HG03442 (cell line): ENCODE measurements around the gene PRLR.
"Not testable (repeated sequence)": the region's sequence is repeated elsewhere in the genome, so short reads cannot be mapped to it uniquely, and the experiment has no call there.

ENCODE experiments used
- ATAC-seq: cut with Tn5 transposase; IDR thresholded peaks from one replicate; pipeline ENCODE4 v1.9.1; 2021; ENCODE audit warnings: mild to moderate bottlenecking, moderate library complexity; ENCODE audit not compliant: unreplicated experiment

The PRLR gene

GRCh38 chr5:35133186-35133585 lies 97.1 kb downstream of the PRLR start:
- ATAC-seq, result no peak

GRCh38 chr5:35131723-35132122 lies 98.6 kb downstream of the PRLR start:
- ATAC-seq, result no peak

- peak; percentile 49 for ATAC-seq
Observed at GRCh38 chr5:35129921-35130485, 100.3 kb downstream of the PRLR start.

GRCh38 chr5:35129276-35129675 lies 101.0 kb downstream of the PRLR start:
- ATAC-seq, result no peak

GRCh38 chr5:35127006-35127405 lies 103.3 kb downstream of the PRLR start:
- ATAC-seq, result no peak

GRCh38 chr5:35125746-35126145 lies 104.5 kb downstream of the PRLR start:
- no peak for ATAC-seq

- no peak for ATAC-seq
Observed at GRCh38 chr5:35124932-35125331, 105.4 kb downstream of the PRLR start.

GRCh38 chr5:35122819-35123218 lies 107.5 kb downstream of the PRLR start:
- ATAC-seq, result no peak

GRCh38 chr5:35120715-35121114 lies 109.6 kb downstream of the PRLR start:
- ATAC-seq, result no peak

GRCh38 chr5:35117967-35118366 lies 112.3 kb downstream of the PRLR start:
- ATAC-seq, result peak; percentile 69

GRCh38 chr5:35115920-35116319 lies 114.4 kb downstream of the PRLR start:
- no peak for ATAC-seq

GRCh38 chr5:35114698-35115097 lies 115.6 kb downstream of the PRLR start:
- ATAC-seq, result no peak

GRCh38 chr5:35112300-35112699 lies 118.0 kb downstream of the PRLR start:
- no peak for ATAC-seq

- ATAC-seq, result not testable (repeated sequence)
Observed at GRCh38 chr5:35104550-35104949, 125.7 kb downstream of the PRLR start.

- no peak for ATAC-seq
Observed at GRCh38 chr5:35103637-35104299, 126.5 kb downstream of the PRLR start.

GRCh38 chr5:35101720-35102119 lies 128.6 kb downstream of the PRLR start:
- ATAC-seq, result not testable (repeated sequence)

- ATAC-seq, result no peak
Observed at GRCh38 chr5:35101016-35101415, 129.3 kb downstream of the PRLR start.

- ATAC-seq, result peak; percentile 60
Observed at GRCh38 chr5:35098214-35098613, 132.1 kb downstream of the PRLR start.

GRCh38 chr5:35096932-35097331 lies 133.4 kb downstream of the PRLR start:
- ATAC-seq, result no peak

GRCh38 chr5:35096216-35096615 lies 134.1 kb downstream of the PRLR start:
- ATAC-seq, result no peak

- ATAC-seq, result no peak
Observed at GRCh38 chr5:35095366-35095765, 134.9 kb downstream of the PRLR start.

- ATAC-seq, result no peak
Observed at GRCh38 chr5:35094948-35095347, 135.3 kb downstream of the PRLR start.

- no peak for ATAC-seq
Observed at GRCh38 chr5:35092703-35093102, 137.6 kb downstream of the PRLR start.
